Neural cell (in vitro differentiated cells): ENCODE measurements around the gene FLOT1. TPM values are rescaled to one million over a fixed set of nuclear protein-coding genes. Genes with fewer than 3 reads are reported as not detected.
"Not testable (repeated sequence)": the region's sequence is repeated elsewhere in the genome, so short reads cannot be mapped to it uniquely, and the experiment has no call there.

Source experiments
- H2AFZ ChIP-seq: fragments of 200-600, 300-800 bp; sonication (generic), shearing (Covaris generic); 2 replicates; pipeline ENCODE4 v1.6.0; 2014; ENCODE audit warnings: low read depth, mild to moderate bottlenecking, antibody characterized with exemption, low read length, moderate library complexity
- H3F3A ChIP-seq: fragments of 200-600 bp; shearing (Covaris generic); 2 replicates; pipeline ENCODE4 v1.6.1; 2016; ENCODE audit warnings: mild to moderate bottlenecking, moderate library complexity, mixed read lengths, antibody characterized with exemption, low read length; ENCODE audit not compliant: insufficient read depth, poor library complexity, severe bottlenecking
- H3K27ac ChIP-seq: fragments of 200-600, 300-800 bp; sonication (generic), shearing (Covaris generic); 2 replicates; pipeline ENCODE4 v1.5.1; 2014; ENCODE audit warnings: mild to moderate bottlenecking, low read length, moderate library complexity
- H3K27me3 ChIP-seq: fragments of 300-800, 200-600 bp; sonication (generic), shearing (Covaris generic); 2 replicates; pipeline ENCODE4 v1.6.0; 2014; ENCODE audit warnings: mild to moderate bottlenecking, low read depth, low read length, moderate library complexity; ENCODE audit not compliant: insufficient read depth
- H3K36me3 ChIP-seq: fragments of 300-800, 200-600 bp; sonication (generic), shearing (Covaris generic); 2 replicates; pipeline ENCODE4 v1.5.1; 2014; ENCODE audit warnings: mild to moderate bottlenecking, antibody characterized with exemption, low read length, moderate library complexity; ENCODE audit not compliant: insufficient read depth
- H3K4me2 ChIP-seq: fragments of 300-800, 200-600 bp; sonication (generic), shearing (Covaris generic); 2 replicates; pipeline ENCODE4 v1.6.0; 2014; ENCODE audit warnings: mild to moderate bottlenecking, low read length
- H3K4me3 ChIP-seq: fragments of 300-800, 200-600 bp; sonication (generic), shearing (Covaris generic); 2 replicates; pipeline ENCODE4 v1.5.1; 2014; ENCODE audit warnings: mild to moderate bottlenecking, low read length, moderate library complexity
- H3K79me2 ChIP-seq: fragments of 200-600 bp; shearing (Covaris generic); replicated peaks from 2 replicates; pipeline ENCODE4 v1.6.0; 2014; ENCODE audit warnings: mild to moderate bottlenecking, low read length, moderate library complexity; ENCODE audit not compliant: insufficient read depth
- H3K9ac ChIP-seq: fragments of 300-800, 200-600 bp; sonication (generic), shearing (Covaris generic); 2 replicates; pipeline ENCODE4 v1.6.1; 2016; ENCODE audit warnings: mild to moderate bottlenecking, low read length, mixed read lengths
- H3K9me2 ChIP-seq: fragments of 200-600 bp; shearing (Covaris generic); 2 replicates; pipeline ENCODE4 v1.6.1; 2016; ENCODE audit warnings: mild to moderate bottlenecking, low read length, mixed read lengths; ENCODE audit not compliant: insufficient read depth
- H3K9me3 ChIP-seq: fragments of 200-600, 300-800 bp; sonication (generic), shearing (Covaris generic); 2 replicates; pipeline ENCODE4 v1.6.1; 2016; ENCODE audit warnings: mild to moderate bottlenecking, mixed run types, low read length, moderate library complexity, mixed read lengths
- H4K20me1 ChIP-seq: fragments of 200-600 bp; shearing (Covaris generic); 2 replicates; pipeline ENCODE4 v1.6.1; 2016; ENCODE audit warnings: mild to moderate bottlenecking, mixed run types; ENCODE audit not compliant: insufficient read depth
- EP300 ChIP-seq: fragments of 450-650 bp; conservative IDR thresholded peaks from 2 replicates; pipeline ENCODE4 v1.6.1; 2014; ENCODE audit warnings: antibody characterized with exemption, mild to moderate bottlenecking, moderate library complexity; ENCODE audit not compliant: poor library complexity, severe bottlenecking
- EZH2 ChIP-seq: fragments of 200-600, 300-800 bp; shearing (Covaris generic), sonication (generic); IDR thresholded peaks from 2 replicates; pipeline ENCODE4 v1.6.1; 2014; ENCODE audit warnings: antibody characterized with exemption, low read length, borderline replicate concordance, mild to moderate bottlenecking; ENCODE audit not compliant: insufficient read depth, poor library complexity, severe bottlenecking
- MXI1 ChIP-seq: fragments of 450-650 bp; conservative IDR thresholded peaks from 2 replicates; pipeline ENCODE4 v1.6.1; 2014; ENCODE audit warnings: antibody characterized with exemption, mild to moderate bottlenecking; ENCODE audit not compliant: poor library complexity, severe bottlenecking
- POLR2AphosphoS5 ChIP-seq: IDR thresholded peaks from 2 replicates; pipeline ENCODE4 v1.6.1; 2012
- RAD21 ChIP-seq: fragments of 450-650 bp; conservative IDR thresholded peaks from 2 replicates; pipeline ENCODE4 v1.6.1; 2014; ENCODE audit warnings: antibody characterized with exemption, mild to moderate bottlenecking, moderate library complexity
- SMC3 ChIP-seq: fragments of 450-650 bp; conservative IDR thresholded peaks from 2 replicates; pipeline ENCODE4 v1.6.1; 2014; ENCODE audit warnings: antibody characterized with exemption, mild to moderate bottlenecking, moderate library complexity; ENCODE audit not compliant: poor library complexity
- TAF1 ChIP-seq: IDR thresholded peaks from 2 replicates; pipeline ENCODE4 v1.6.1; 2012; ENCODE audit warnings: low read depth
- polyA plus RNA-seq: library from polyadenylated mRNA; depleted of rRNA; stranded (reverse); fragments of >200 nt; gene quantifications from 2 replicates; pipeline ENCODE4 v1.2.3, GENCODE V29; 2014
- TF ChIP-seq, protein P1 (sequence below): fragments of 450-650 bp; IDR thresholded peaks from 2 replicates; pipeline ENCODE4 v1.5.1; 2014; ENCODE audit warnings: antibody characterized with exemption, mild to moderate bottlenecking, moderate library complexity; ENCODE audit not compliant: poor library complexity, severe bottlenecking
- TF ChIP-seq, protein P2 (sequence below): IDR thresholded peaks from 2 replicates; pipeline ENCODE4 v1.6.1; 2012; ENCODE audit warnings: borderline replicate concordance

Gene FLOT1
- polyA plus RNA-seq, 1 donor from 2014 or later = 72.7 TPM

DNA sequence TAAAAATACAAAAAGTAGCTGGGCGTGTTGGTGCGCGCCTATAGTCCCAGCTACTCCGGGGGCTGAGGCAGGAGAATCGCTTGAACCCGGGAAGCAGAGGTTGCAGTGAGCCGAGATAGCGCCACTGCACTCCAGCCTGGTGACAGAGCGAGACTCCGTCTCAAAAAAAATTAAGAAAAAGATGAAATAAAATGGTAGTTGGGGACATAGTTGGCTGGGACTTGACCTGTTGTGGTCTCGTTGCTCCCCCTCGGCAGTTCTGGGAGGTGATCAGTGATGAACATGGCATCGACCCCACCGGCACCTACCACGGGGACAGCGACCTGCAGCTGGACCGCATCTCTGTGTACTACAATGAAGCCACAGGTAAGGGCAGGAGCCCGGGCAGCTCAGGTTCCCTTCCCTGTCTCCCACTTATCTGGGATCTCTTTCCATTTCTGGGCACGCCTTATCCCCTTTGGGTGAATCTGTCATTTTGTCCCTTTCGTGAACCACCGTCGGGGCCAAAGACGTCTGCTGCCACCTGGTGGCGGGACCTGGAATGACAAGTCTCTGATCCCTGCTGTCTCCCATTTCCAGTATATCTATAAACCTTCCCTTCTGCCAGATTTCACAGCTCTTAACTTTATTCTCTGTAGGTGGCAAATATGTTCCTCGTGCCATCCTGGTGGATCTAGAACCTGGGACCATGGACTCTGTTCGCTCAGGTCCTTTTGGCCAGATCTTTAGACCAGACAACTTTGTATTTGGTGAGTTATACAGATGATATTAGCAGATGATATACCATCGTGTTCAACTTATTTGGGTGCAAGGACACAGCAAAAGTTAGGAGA lies 20.0 kb downstream of the FLOT1 start:
- Histone ChIP-seq H4K20me1 (peaks cover 44% of the 10 kb centered on the region), H3K9ac (peak overlapping the region; percentile 99), H3K27me3 (no peaks in the 10 kb centered on the region), H3K9me3 (no peaks in the 10 kb centered on the region), H2AFZ (no peak overlapping the region), H3K9me2 (no peaks in the 10 kb centered on the region), H3K27ac (peak overlapping the region; percentile 100), H3K4me3 (peak overlapping the region; percentile 99), H3K36me3 (peaks cover 6% of the 10 kb centered on the region), H3K79me2 (peaks cover 74% of the 10 kb centered on the region), H3K4me2 (peak overlapping the region; percentile 93), H3F3A (peaks cover 17% of the 10 kb centered on the region)
- TF ChIP-seq, protein P1, sequence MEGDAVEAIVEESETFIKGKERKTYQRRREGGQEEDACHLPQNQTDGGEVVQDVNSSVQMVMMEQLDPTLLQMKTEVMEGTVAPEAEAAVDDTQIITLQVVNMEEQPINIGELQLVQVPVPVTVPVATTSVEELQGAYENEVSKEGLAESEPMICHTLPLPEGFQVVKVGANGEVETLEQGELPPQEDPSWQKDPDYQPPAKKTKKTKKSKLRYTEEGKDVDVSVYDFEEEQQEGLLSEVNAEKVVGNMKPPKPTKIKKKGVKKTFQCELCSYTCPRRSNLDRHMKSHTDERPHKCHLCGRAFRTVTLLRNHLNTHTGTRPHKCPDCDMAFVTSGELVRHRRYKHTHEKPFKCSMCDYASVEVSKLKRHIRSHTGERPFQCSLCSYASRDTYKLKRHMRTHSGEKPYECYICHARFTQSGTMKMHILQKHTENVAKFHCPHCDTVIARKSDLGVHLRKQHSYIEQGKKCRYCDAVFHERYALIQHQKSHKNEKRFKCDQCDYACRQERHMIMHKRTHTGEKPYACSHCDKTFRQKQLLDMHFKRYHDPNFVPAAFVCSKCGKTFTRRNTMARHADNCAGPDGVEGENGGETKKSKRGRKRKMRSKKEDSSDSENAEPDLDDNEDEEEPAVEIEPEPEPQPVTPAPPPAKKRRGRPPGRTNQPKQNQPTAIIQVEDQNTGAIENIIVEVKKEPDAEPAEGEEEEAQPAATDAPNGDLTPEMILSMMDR = peak; percentile 93
- TF ChIP-seq EP300 = no peak
- peak; percentile 54 for TF ChIP-seq POLR2AphosphoS5
- TF ChIP-seq RAD21 = peak; percentile 75
- peak; percentile 47 for TF ChIP-seq MXI1
- no peak for TF ChIP-seq TAF1
- TF ChIP-seq SMC3 = peak; percentile 80
- TF ChIP-seq EZH2 = no peak

DNA sequence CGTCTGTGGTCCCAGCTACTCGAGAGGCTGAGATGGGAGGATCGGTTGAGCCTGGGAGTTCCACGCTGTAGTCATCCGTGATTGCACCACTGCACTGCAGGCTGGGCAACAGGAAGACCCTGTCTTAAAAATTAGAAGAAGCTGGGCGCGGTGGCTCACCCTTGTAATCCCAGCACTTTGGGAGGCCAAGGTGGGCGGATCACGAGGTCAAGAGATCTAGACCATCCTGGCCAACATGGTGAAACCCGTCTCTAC lies 20.5 kb downstream of the FLOT1 start:
- not testable (repeated sequence) for H3K27me3 ChIP-seq, H3K9me2 ChIP-seq, H3K9me3 ChIP-seq, H2AFZ ChIP-seq, H3K36me3 ChIP-seq
- peaks cover 44% of the 10 kb centered on the region for H4K20me1 ChIP-seq
- H3K4me3 ChIP-seq = peak overlapping the region; percentile 99
- H3F3A ChIP-seq = peaks cover 17% of the 10 kb centered on the region
- peak overlapping the region; percentile 99 for H3K9ac ChIP-seq
- H3K79me2 ChIP-seq = peaks cover 70% of the 10 kb centered on the region
- H3K27ac ChIP-seq = peak overlapping the region; percentile 100
- peak overlapping the region; percentile 93 for H3K4me2 ChIP-seq

DNA sequence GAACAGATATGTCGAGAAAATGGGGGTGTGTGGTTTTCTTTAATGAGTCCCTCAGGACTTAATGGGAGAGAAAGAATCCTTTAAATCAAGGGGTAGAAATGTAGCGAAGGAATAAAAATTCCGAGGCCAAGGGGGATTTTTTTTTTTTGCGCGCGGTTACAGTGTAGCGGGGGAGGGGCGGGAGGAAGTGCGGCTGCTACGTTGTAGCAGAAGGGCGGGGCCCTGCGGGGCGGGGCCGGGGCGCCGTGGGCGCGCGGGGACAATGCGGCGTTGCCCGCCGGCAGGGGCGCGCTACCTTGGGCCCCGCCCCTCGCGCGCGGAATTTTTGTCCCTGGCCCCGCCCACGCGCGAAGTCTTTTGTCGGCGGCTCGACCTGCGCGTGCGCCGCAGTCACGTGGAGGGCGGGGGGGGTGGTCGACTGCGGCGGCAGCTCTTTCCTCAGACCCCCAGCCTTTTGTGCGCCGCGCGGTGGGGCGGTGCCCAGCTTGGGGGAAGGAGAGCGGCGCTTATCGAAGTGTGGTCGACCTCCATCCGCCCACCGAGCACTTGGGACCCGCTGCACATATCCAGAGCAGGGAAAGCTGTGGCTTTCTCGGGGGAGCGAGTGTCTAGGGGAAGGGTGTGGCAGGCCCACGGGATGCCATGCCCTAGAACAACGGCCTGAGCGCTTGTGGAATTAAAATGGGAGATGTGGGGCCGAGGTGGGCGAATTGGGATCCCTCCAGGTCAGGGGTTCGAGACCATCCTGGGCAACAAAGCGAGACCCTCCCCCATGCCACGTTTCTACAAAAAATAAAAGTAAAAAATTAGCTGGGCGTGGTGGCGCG lies 21.1 kb downstream of the FLOT1 start:
- peak overlapping the region; percentile 99 for H3K4me3 ChIP-seq
- TF ChIP-seq EZH2 (no peak), TAF1 (peak; percentile 95), RAD21 (no peak), POLR2AphosphoS5 (peak; percentile 80), SMC3 (no peak), MXI1 (peak; percentile 83), EP300 (peak; percentile 45)
- TF ChIP-seq, protein P1 = peak; percentile 66
- TF ChIP-seq, protein P2, sequence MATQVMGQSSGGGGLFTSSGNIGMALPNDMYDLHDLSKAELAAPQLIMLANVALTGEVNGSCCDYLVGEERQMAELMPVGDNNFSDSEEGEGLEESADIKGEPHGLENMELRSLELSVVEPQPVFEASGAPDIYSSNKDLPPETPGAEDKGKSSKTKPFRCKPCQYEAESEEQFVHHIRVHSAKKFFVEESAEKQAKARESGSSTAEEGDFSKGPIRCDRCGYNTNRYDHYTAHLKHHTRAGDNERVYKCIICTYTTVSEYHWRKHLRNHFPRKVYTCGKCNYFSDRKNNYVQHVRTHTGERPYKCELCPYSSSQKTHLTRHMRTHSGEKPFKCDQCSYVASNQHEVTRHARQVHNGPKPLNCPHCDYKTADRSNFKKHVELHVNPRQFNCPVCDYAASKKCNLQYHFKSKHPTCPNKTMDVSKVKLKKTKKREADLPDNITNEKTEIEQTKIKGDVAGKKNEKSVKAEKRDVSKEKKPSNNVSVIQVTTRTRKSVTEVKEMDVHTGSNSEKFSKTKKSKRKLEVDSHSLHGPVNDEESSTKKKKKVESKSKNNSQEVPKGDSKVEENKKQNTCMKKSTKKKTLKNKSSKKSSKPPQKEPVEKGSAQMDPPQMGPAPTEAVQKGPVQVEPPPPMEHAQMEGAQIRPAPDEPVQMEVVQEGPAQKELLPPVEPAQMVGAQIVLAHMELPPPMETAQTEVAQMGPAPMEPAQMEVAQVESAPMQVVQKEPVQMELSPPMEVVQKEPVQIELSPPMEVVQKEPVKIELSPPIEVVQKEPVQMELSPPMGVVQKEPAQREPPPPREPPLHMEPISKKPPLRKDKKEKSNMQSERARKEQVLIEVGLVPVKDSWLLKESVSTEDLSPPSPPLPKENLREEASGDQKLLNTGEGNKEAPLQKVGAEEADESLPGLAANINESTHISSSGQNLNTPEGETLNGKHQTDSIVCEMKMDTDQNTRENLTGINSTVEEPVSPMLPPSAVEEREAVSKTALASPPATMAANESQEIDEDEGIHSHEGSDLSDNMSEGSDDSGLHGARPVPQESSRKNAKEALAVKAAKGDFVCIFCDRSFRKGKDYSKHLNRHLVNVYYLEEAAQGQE = no peak

More for the DNA sequence above, 21.1 kb downstream of the FLOT1 start:
- peak overlapping the region; percentile 93 for H3K4me2 ChIP-seq
- H3K27me3 ChIP-seq = no peaks in the 10 kb centered on the region
- H2AFZ ChIP-seq = no peak overlapping the region
- H3F3A ChIP-seq = peaks cover 17% of the 10 kb centered on the region
- H3K9me3 ChIP-seq = no peaks in the 10 kb centered on the region
- H3K27ac ChIP-seq = peak overlapping the region; percentile 100
- peaks cover 6% of the 10 kb centered on the region for H3K36me3 ChIP-seq
- peaks cover 72% of the 10 kb centered on the region for H3K79me2 ChIP-seq
- no peaks in the 10 kb centered on the region for H3K9me2 ChIP-seq
- H4K20me1 ChIP-seq = peaks cover 44% of the 10 kb centered on the region
- peak overlapping the region; percentile 100 for H3K9ac ChIP-seq
